Heart right ventricle (tissue), 16 donors: Measurements from ENCODE around the gene RABL6. TPM values are rescaled to one million over a fixed set of nuclear protein-coding genes. Genes with fewer than 3 reads are reported as not detected.
A peak's percentile ranks its signal among the peaks of the same experiment; 100 is the strongest.

ENCODE experiments used
- ATAC-seq, 8 donors: fragments of 200-7000 bp; cut with Tn5 transposase; one replicate each; pipeline ENCODE4 v1.9.1; 2020; ENCODE audit warnings: mild to moderate bottlenecking in 8 of 8, moderate library complexity in 8 of 8, moderate number of reproducible peaks in 1 of 8
- DNase-seq, 2 donors: peaks; one replicate each; pipeline ENCODE4 v3.0.0-alpha.2; 2020
- H3K27ac ChIP-seq, 10 donors: fragments of 200-600 bp; sonication (generic) in 2 of 10; one replicate each; pipeline versions ENCODE4 v1.5.0 to v1.8.0; 2020 to 2022; ENCODE audit warnings: mild to moderate bottlenecking in 3 of 10
- H3K27me3 ChIP-seq, 7 donors: fragments of 200-600 bp; one replicate each; pipeline ENCODE4 v1.8.0; 2021 to 2022; ENCODE audit warnings: mild to moderate bottlenecking in 2 of 7
- H3K36me3 ChIP-seq, 9 donors: fragments of 200-600 bp; sonication (generic) in 1 of 9; one replicate each; pipeline versions ENCODE4 v1.5.0 to v1.8.0; 2020 to 2022; ENCODE audit warnings: mild to moderate bottlenecking in 2 of 9
- H3K4me1 ChIP-seq, 9 donors: fragments of 200-600 bp; sonication (generic) in 1 of 9; one replicate each; pipeline versions ENCODE4 v1.5.0 to v1.8.0; 2020 to 2022; ENCODE audit warnings: mild to moderate bottlenecking in 4 of 9
- H3K4me3 ChIP-seq, 10 donors: fragments of 200-600 bp; sonication (generic) in 2 of 10; one replicate each; pipeline versions ENCODE4 v1.5.0 to v1.8.0; 2020 to 2022; ENCODE audit warnings: mild to moderate bottlenecking in 7 of 10, moderate library complexity in 2 of 10
- H3K9me3 ChIP-seq, 11 donors: fragments of 200-600 bp in 10 of 11; sonication (generic) in 2 of 11; one replicate each; pipeline versions ENCODE4 v1.5.0 to v1.8.0; 2013 to 2022; ENCODE audit warnings: mild to moderate bottlenecking in 2 of 11, control low read depth in 1 of 11, moderate library complexity in 1 of 11
- CTCF ChIP-seq, 9 donors: fragments of 200-600 bp; sonication (generic) in 2 of 9; IDR thresholded peaks; one replicate each; pipeline versions ENCODE4 v1.5.0 to v1.8.0; 2021 to 2022; ENCODE audit warnings: antibody characterized with exemption in 9 of 9, mild to moderate bottlenecking in 5 of 9, moderate library complexity in 1 of 9
- WGBS, 2 donors: extraction: QIAGEN DNeasy Blood & Tissue Kit; methylation state at CpG; one replicate each; pipeline ENCODE4 v1.1.7; 2013; ENCODE audit warnings: inconsistent platforms in 1 of 2; 5-methylcytosine and 5-hydroxymethylcytosine counted together
- intact Hi-C, 10 donors: fragments of 100-400 bp; cut with DNase I; formaldehyde crosslinking; loops; one replicate each; pipeline versions ENCODE4 v1.11.1 to v1.14.2; 2022
- polyA plus RNA-seq, 2 donors: library from polyadenylated mRNA; stranded (reverse); fragments of 200-250 nt; gene quantifications; one replicate each; pipeline ENCODE4 v1.2.3, GENCODE V29; 2013
- total RNA-seq, 10 donors: library from RNA; stranded (reverse); fragmentation: NEBNext Ultra II Directional in 3 of 10; extraction: Animal tissue kit (Norgen Biotek cat#: 25700) in 3 of 10; gene quantifications; one replicate each; pipeline versions ENCODE4 v1.2.1 to v1.2.4, GENCODE V29; 2021 to 2023
- donor health status: Arrhythmogenic right ventricular cardiomyopathy.
- donor health status: ischemic (EF 13 %, LVEDD 7.1; RV severe dilation, severe dysfunction).
- donor health status: healthy with polysubstance abuse.
- donor health status: DM: no; HTN: yes; CAD: no.
- donor health status: DM: no; HTN: no; CAD: no.
- donor health status: ischemic (EF 25% LVEDD 6.9; RV normal size, moderate dysfunction).
- donor health status: ischemic (EF 25% LVEDD 5.7; RV mildly dilated, moderate dysfunction).
- donor health status: healthy.
- donor health status: DM: yes; HTN: yes; CAD: no.
- donor health status: Ischemic cardiomyopathy.
- donor health status: ischemic (EF 35%, LVEDD 5.7; RV mildly dilated, moderate dysfunction).
- donor health status: nonischemic (EF 11% LVEDD 7.7; RV severe dilation, severe dysfunction).
- donor health status: DM: yes; HTN: yes; CAD: no.
- donor health status: PGD.
- donor health status: ischemic (EF 29% LVEDD 5.4; RV normal size, mild dysfunction).
- donor health status: nonischemic (EF 23%, LVEDD 6.1; RV moderate dilation, normal function).

The RABL6 gene
- total and polyA plus RNA-seq, 12 donors = 60.5 to 97.4 (median 66.6) TPM

- 94 to 96% methylated on average over 15 of the region's 15 CpGs for WGBS, 2 donors
- H3K4me1 ChIP-seq = peaks cover 0 to 19% (median 15%) of the 10 kb centered on the region in 9 donors
- H3K4me3 ChIP-seq = no peak overlapping the region
- intact Hi-C loops = no loop called here
- H3K27me3 ChIP-seq = no peaks in the 10 kb centered on the region
- no peak for DNase-seq
- H3K9me3 ChIP-seq = no peaks in the 10 kb centered on the region
- peak in 1 of 8 donors; percentile 1 for ATAC-seq
- TF ChIP-seq CTCF (IDR thresholded peaks at IDR 0.05) = no peak
- H3K36me3 ChIP-seq = peaks cover 3 to 46% (median 24%) of the 10 kb centered on the region in 9 donors
- peak overlapping the region in 7 of 10 donors; percentile 22 to 70 (median 54) for H3K27ac ChIP-seq
Measured at GRCh38 chr9:136858452-136858843, 50.7 kb downstream of the RABL6 start.

- Histone ChIP-seq H3K27me3 (no peaks in the 10 kb centered on the region), H3K4me1 (peaks cover 0 to 24% (median 16%) of the 10 kb centered on the region in 9 donors), H3K27ac (peak overlapping the region in 8 of 10 donors; percentile 22 to 70 (median 50)), H3K36me3 (peaks cover 3 to 52% (median 24%) of the 10 kb centered on the region in 9 donors), H3K9me3 (no peaks in the 10 kb centered on the region), H3K4me3 (no peak overlapping the region)
- peak; percentile 53 to 73 for DNase-seq
- TF ChIP-seq CTCF (IDR thresholded peaks at IDR 0.05) = no peak
- intact Hi-C loops = no loop called here
- 67 to 72% methylated on average over 20 of the region's 20 CpGs for WGBS, 2 donors
- peak; percentile 31 to 76 (median 54) for ATAC-seq
Measured at GRCh38 chr9:136858844-136859757, 51.4 kb downstream of the RABL6 start.

DNA sequence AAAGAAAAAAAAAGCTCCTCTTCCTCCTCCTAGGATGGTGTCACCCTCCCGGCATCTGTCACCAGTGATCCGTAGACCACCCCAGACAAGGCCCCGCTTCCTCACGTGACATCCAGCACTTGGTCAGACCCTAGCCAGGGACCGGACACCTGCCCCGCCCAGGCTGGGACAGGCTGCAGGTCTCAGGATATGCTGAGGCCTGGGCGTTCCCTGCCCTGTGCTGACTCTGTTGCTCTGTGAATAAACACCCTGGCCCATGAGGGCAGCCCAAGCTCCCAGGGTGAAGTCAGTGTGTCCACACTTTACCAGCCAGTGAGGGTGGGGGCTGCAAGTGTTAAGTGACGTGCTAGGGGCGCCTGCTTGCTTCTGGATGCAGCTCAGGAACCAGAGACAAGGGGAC is 52.8 kb downstream of the RABL6 start:
- Histone ChIP-seq H3K9me3 (no peaks in the 10 kb centered on the region), H3K36me3 (peaks cover 3 to 59% (median 24%) of the 10 kb centered on the region in 9 donors), H3K27ac (no peak overlapping the region), H3K4me1 (peaks cover 9 to 38% (median 28%) of the 10 kb centered on the region in 9 donors), H3K27me3 (no peaks in the 10 kb centered on the region), H3K4me3 (no peak overlapping the region)
- WGBS, 2 donors = 80 to 88% methylated on average over 9 of the region's 9 CpGs
- intact Hi-C loops = loop anchor here in 1 of 10 donors (10.0 kb wide), 1 partner anchor 64 kb away; no protein-coding TSS in a partner anchor
- no peak for TF ChIP-seq CTCF (IDR thresholded peaks at IDR 0.05)
- DNase-seq = no peak
- no peak for ATAC-seq

DNA sequence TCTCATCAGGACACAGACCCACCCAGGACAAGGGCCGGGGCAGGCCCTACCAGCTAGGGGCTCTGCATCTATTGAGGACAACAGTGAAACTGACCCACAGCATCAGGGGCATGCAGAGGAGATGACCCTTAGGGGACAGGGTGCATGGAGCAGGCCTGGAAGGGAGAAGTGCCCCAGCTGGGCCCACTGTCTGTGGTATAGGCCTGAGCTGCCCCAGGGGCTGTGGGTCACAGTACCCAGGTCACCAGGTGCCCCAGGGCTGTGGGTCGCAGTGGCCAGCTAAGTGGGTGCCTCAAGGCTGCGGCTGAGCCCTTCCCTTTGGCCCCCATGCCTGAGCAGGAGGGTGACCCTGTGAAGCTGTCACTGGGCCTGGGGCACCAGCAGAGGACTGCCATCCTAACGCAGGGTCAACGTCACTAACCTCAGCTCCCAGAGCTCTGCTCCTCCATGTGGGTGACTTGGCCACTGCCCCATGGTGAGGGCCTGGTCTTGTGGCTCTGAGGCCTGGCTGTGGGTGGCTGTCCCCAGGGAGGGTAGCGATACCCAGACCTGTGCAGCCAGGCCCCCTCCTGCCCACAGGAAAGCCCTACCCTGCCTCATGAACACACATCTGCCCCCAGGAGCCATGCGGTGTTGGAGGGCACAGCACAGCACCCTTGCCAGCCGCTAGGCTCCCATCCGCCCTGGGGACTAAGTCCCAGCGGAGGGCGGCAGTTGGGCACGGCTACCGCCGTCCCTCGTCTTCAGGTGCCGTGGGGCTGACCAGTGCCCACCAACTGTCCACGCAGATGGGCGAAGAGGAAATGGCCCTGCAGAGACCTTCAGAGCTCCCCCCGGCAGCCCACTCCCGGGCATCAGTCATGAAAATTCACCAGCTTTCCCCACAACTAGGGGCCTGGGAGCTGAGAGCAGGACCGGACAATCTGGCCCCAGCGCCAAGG is 53.5 kb downstream of the RABL6 start:
- peaks cover 9 to 39% (median 28%) of the 10 kb centered on the region in 9 donors for H3K4me1 ChIP-seq
- intact Hi-C loops = loop anchor here in 1 of 10 donors (10.0 kb wide), 1 partner anchor 64 kb away; no protein-coding TSS in a partner anchor
- no peaks in the 10 kb centered on the region for H3K27me3 ChIP-seq
- 91 to 92% methylated on average over 22 of the region's 22 CpGs for WGBS, 2 donors
- no peak for DNase-seq
- H3K4me3 ChIP-seq = no peak overlapping the region
- peaks cover 3 to 59% (median 24%) of the 10 kb centered on the region in 9 donors for H3K36me3 ChIP-seq
- H3K9me3 ChIP-seq = no peaks in the 10 kb centered on the region
- TF ChIP-seq CTCF (IDR thresholded peaks at IDR 0.05) = no peak
- H3K27ac ChIP-seq = no peak overlapping the region
- no peak for ATAC-seq
